GM12875 (cell line): ENCODE data around the gene ZBTB7C.

ENCODE experiments used
- H3K4me3 ChIP-seq: one replicate; pipeline ENCODE4 v1.5.1; 2011; ENCODE audit warnings: low read depth, low read length, control low read depth
- CTCF ChIP-seq: IDR thresholded peaks from 2 replicates; pipeline ENCODE4 v1.5.1; 2011; ENCODE audit warnings: low read depth, mild to moderate bottlenecking, control low read depth, inconsistent platforms, low read length, moderate library complexity, borderline replicate concordance; ENCODE audit not compliant: insufficient read depth

ZBTB7C gene

GRCh38 chr18:48302736-48303135 is 106.4 kb downstream of the ZBTB7C start:
- TF ChIP-seq CTCF: no peak
- H3K4me3 ChIP-seq: no peak overlapping the region

GRCh38 chr18:48300463-48300961 is 108.7 kb downstream of the ZBTB7C start:
- H3K4me3 ChIP-seq: no peak overlapping the region
- no peak for TF ChIP-seq CTCF

- no peak for TF ChIP-seq CTCF
- no peak overlapping the region for H3K4me3 ChIP-seq
Measured at GRCh38 chr18:48297139-48297538, 112.0 kb downstream of the ZBTB7C start.

- no peak overlapping the region for H3K4me3 ChIP-seq
Measured at GRCh38 chr18:48296581-48296980, 112.6 kb downstream of the ZBTB7C start.

GRCh38 chr18:48295586-48296311 is 113.4 kb downstream of the ZBTB7C start:
- no peak overlapping the region for H3K4me3 ChIP-seq
- 0 out of 2 replicates have a peak, but pooled peaks have one; percentile 7 for TF ChIP-seq CTCF

More at GRCh38 chr18:48296581-48296980, 112.6 kb downstream of the ZBTB7C start:
- no peak for TF ChIP-seq CTCF

GRCh38 chr18:48294899-48295585 is 114.1 kb downstream of the ZBTB7C start:
- TF ChIP-seq CTCF: no peak
- H3K4me3 ChIP-seq: no peak overlapping the region
